Neural cell (in vitro differentiated cells): ENCODE data around the gene FGD4. TPM values are rescaled to one million over a fixed set of nuclear protein-coding genes. Genes with fewer than 3 reads are reported as not detected.

Experiments
- H2AFZ ChIP-seq: fragments of 200-600, 300-800 bp; sonication (generic), shearing (Covaris generic); 2 replicates; pipeline ENCODE4 v1.6.0; 2014; ENCODE audit warnings: low read depth, mild to moderate bottlenecking, antibody characterized with exemption, low read length, moderate library complexity
- H3F3A ChIP-seq: fragments of 200-600 bp; shearing (Covaris generic); 2 replicates; pipeline ENCODE4 v1.6.1; 2016; ENCODE audit warnings: mild to moderate bottlenecking, moderate library complexity, mixed read lengths, antibody characterized with exemption, low read length; ENCODE audit not compliant: insufficient read depth, poor library complexity, severe bottlenecking
- H3K27ac ChIP-seq: fragments of 200-600, 300-800 bp; sonication (generic), shearing (Covaris generic); 2 replicates; pipeline ENCODE4 v1.5.1; 2014; ENCODE audit warnings: mild to moderate bottlenecking, low read length, moderate library complexity
- H3K27me3 ChIP-seq: fragments of 300-800, 200-600 bp; sonication (generic), shearing (Covaris generic); 2 replicates; pipeline ENCODE4 v1.6.0; 2014; ENCODE audit warnings: mild to moderate bottlenecking, low read depth, low read length, moderate library complexity; ENCODE audit not compliant: insufficient read depth
- H3K36me3 ChIP-seq: fragments of 300-800, 200-600 bp; sonication (generic), shearing (Covaris generic); 2 replicates; pipeline ENCODE4 v1.5.1; 2014; ENCODE audit warnings: mild to moderate bottlenecking, antibody characterized with exemption, low read length, moderate library complexity; ENCODE audit not compliant: insufficient read depth
- H3K4me2 ChIP-seq: fragments of 300-800, 200-600 bp; sonication (generic), shearing (Covaris generic); 2 replicates; pipeline ENCODE4 v1.6.0; 2014; ENCODE audit warnings: mild to moderate bottlenecking, low read length
- H3K4me3 ChIP-seq: fragments of 300-800, 200-600 bp; sonication (generic), shearing (Covaris generic); 2 replicates; pipeline ENCODE4 v1.5.1; 2014; ENCODE audit warnings: mild to moderate bottlenecking, low read length, moderate library complexity
- H3K79me2 ChIP-seq: fragments of 200-600 bp; shearing (Covaris generic); replicated peaks from 2 replicates; pipeline ENCODE4 v1.6.0; 2014; ENCODE audit warnings: mild to moderate bottlenecking, low read length, moderate library complexity; ENCODE audit not compliant: insufficient read depth
- H3K9ac ChIP-seq: fragments of 300-800, 200-600 bp; sonication (generic), shearing (Covaris generic); 2 replicates; pipeline ENCODE4 v1.6.1; 2016; ENCODE audit warnings: mild to moderate bottlenecking, low read length, mixed read lengths
- H3K9me2 ChIP-seq: fragments of 200-600 bp; shearing (Covaris generic); 2 replicates; pipeline ENCODE4 v1.6.1; 2016; ENCODE audit warnings: mild to moderate bottlenecking, low read length, mixed read lengths; ENCODE audit not compliant: insufficient read depth
- H3K9me3 ChIP-seq: fragments of 200-600, 300-800 bp; sonication (generic), shearing (Covaris generic); 2 replicates; pipeline ENCODE4 v1.6.1; 2016; ENCODE audit warnings: mild to moderate bottlenecking, mixed run types, low read length, moderate library complexity, mixed read lengths
- H4K20me1 ChIP-seq: fragments of 200-600 bp; shearing (Covaris generic); 2 replicates; pipeline ENCODE4 v1.6.1; 2016; ENCODE audit warnings: mild to moderate bottlenecking, mixed run types; ENCODE audit not compliant: insufficient read depth
- EP300 ChIP-seq: fragments of 450-650 bp; conservative IDR thresholded peaks from 2 replicates; pipeline ENCODE4 v1.6.1; 2014; ENCODE audit warnings: antibody characterized with exemption, mild to moderate bottlenecking, moderate library complexity; ENCODE audit not compliant: poor library complexity, severe bottlenecking
- EZH2 ChIP-seq: fragments of 200-600, 300-800 bp; shearing (Covaris generic), sonication (generic); IDR thresholded peaks from 2 replicates; pipeline ENCODE4 v1.6.1; 2014; ENCODE audit warnings: antibody characterized with exemption, low read length, borderline replicate concordance, mild to moderate bottlenecking; ENCODE audit not compliant: insufficient read depth, poor library complexity, severe bottlenecking
- MXI1 ChIP-seq: fragments of 450-650 bp; conservative IDR thresholded peaks from 2 replicates; pipeline ENCODE4 v1.6.1; 2014; ENCODE audit warnings: antibody characterized with exemption, mild to moderate bottlenecking; ENCODE audit not compliant: poor library complexity, severe bottlenecking
- POLR2AphosphoS5 ChIP-seq: IDR thresholded peaks from 2 replicates; pipeline ENCODE4 v1.6.1; 2012
- RAD21 ChIP-seq: fragments of 450-650 bp; conservative IDR thresholded peaks from 2 replicates; pipeline ENCODE4 v1.6.1; 2014; ENCODE audit warnings: antibody characterized with exemption, mild to moderate bottlenecking, moderate library complexity
- SMC3 ChIP-seq: fragments of 450-650 bp; conservative IDR thresholded peaks from 2 replicates; pipeline ENCODE4 v1.6.1; 2014; ENCODE audit warnings: antibody characterized with exemption, mild to moderate bottlenecking, moderate library complexity; ENCODE audit not compliant: poor library complexity
- TAF1 ChIP-seq: IDR thresholded peaks from 2 replicates; pipeline ENCODE4 v1.6.1; 2012; ENCODE audit warnings: low read depth
- polyA plus RNA-seq: library from polyadenylated mRNA; depleted of rRNA; stranded (reverse); fragments of >200 nt; gene quantifications from 2 replicates; pipeline ENCODE4 v1.2.3, GENCODE V29; 2014
- TF ChIP-seq, protein P1 (sequence below): IDR thresholded peaks from 2 replicates; pipeline ENCODE4 v1.6.1; 2012; ENCODE audit warnings: borderline replicate concordance
- TF ChIP-seq, protein P2 (sequence below): fragments of 450-650 bp; IDR thresholded peaks from 2 replicates; pipeline ENCODE4 v1.5.1; 2014; ENCODE audit warnings: antibody characterized with exemption, mild to moderate bottlenecking, moderate library complexity; ENCODE audit not compliant: poor library complexity, severe bottlenecking

Gene FGD4
- polyA plus RNA-seq, 1 donor from 2014 or later: 24.4 TPM

DNA sequence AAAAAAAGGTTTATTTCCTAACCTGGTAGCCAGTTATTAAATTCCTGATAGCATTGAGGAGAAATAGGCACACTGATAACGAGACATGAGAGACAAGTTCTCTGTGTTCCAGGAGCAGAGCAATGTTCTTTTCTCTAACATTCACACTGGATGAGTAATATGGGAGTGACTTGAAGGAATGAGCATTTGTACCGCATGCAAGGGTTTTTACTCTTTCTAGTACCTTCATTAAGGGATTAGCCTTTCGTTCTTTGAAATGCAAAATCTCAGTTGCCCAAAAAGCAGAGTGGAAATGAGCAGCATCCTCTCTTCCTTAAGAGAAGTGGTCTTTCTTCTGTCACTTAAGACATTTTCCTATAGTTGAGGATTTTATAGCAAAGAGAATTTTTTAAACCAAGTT, 54.7 kb downstream of the FGD4 start:
- Histone ChIP-seq H4K20me1 (no peaks in the 10 kb centered on the region), H3K79me2 (no peaks in the 10 kb centered on the region), H2AFZ (no peak overlapping the region), H3K4me3 (no peak overlapping the region), H3K27ac (no peak overlapping the region), H3K9ac (no peak overlapping the region), H3F3A (peaks cover 3% of the 10 kb centered on the region), H3K27me3 (no peaks in the 10 kb centered on the region), H3K9me3 (no peaks in the 10 kb centered on the region), H3K36me3 (no peaks in the 10 kb centered on the region), H3K9me2 (no peaks in the 10 kb centered on the region), H3K4me2 (no peak overlapping the region)
- TF ChIP-seq, protein P1, sequence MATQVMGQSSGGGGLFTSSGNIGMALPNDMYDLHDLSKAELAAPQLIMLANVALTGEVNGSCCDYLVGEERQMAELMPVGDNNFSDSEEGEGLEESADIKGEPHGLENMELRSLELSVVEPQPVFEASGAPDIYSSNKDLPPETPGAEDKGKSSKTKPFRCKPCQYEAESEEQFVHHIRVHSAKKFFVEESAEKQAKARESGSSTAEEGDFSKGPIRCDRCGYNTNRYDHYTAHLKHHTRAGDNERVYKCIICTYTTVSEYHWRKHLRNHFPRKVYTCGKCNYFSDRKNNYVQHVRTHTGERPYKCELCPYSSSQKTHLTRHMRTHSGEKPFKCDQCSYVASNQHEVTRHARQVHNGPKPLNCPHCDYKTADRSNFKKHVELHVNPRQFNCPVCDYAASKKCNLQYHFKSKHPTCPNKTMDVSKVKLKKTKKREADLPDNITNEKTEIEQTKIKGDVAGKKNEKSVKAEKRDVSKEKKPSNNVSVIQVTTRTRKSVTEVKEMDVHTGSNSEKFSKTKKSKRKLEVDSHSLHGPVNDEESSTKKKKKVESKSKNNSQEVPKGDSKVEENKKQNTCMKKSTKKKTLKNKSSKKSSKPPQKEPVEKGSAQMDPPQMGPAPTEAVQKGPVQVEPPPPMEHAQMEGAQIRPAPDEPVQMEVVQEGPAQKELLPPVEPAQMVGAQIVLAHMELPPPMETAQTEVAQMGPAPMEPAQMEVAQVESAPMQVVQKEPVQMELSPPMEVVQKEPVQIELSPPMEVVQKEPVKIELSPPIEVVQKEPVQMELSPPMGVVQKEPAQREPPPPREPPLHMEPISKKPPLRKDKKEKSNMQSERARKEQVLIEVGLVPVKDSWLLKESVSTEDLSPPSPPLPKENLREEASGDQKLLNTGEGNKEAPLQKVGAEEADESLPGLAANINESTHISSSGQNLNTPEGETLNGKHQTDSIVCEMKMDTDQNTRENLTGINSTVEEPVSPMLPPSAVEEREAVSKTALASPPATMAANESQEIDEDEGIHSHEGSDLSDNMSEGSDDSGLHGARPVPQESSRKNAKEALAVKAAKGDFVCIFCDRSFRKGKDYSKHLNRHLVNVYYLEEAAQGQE: no peak
- TF ChIP-seq TAF1 (no peak), EP300 (no peak), POLR2AphosphoS5 (no peak)

DNA sequence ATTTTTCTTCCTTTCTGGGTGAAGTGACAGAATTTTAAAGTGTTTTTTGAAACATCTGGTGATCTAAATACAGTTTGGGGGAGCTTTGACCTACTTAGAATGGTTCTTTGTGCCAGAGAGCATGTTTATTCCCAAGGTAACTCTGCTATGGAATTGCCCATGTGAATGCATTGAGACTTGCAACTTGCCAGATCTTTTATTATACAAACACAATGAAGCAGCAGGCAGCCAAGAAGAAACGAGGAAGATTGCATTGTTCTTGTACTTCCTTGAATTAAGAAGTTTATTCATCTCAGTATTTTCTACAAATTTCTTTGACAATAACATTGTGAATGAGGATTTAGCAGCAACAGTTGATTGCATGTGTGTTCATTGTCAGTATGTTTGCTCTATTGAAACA, 55.5 kb downstream of the FGD4 start:
- no peaks in the 10 kb centered on the region for H3K27me3 ChIP-seq
- H4K20me1 ChIP-seq: no peaks in the 10 kb centered on the region
- H3K4me3 ChIP-seq: no peak overlapping the region
- H3K27ac ChIP-seq: no peak overlapping the region
- no peak overlapping the region for H3K4me2 ChIP-seq
- no peaks in the 10 kb centered on the region for H3K79me2 ChIP-seq
- no peak for TF ChIP-seq MXI1
- TF ChIP-seq, protein P1: no peak
- TF ChIP-seq RAD21: no peak
- no peak for TF ChIP-seq TAF1
- no peak for TF ChIP-seq POLR2AphosphoS5
- H3K9me3 ChIP-seq: no peaks in the 10 kb centered on the region
- peaks cover 3% of the 10 kb centered on the region for H3F3A ChIP-seq
- H3K36me3 ChIP-seq: no peaks in the 10 kb centered on the region
- H3K9me2 ChIP-seq: no peaks in the 10 kb centered on the region
- H2AFZ ChIP-seq: no peak overlapping the region
- no peak overlapping the region for H3K9ac ChIP-seq

- H3K9ac ChIP-seq: no peak overlapping the region
- H3K9me2 ChIP-seq: no peaks in the 10 kb centered on the region
- no peak overlapping the region for H3K4me3 ChIP-seq
- H3K27me3 ChIP-seq: no peaks in the 10 kb centered on the region
- H4K20me1 ChIP-seq: no peaks in the 10 kb centered on the region
- H3K79me2 ChIP-seq: no peaks in the 10 kb centered on the region
- no peak overlapping the region for H2AFZ ChIP-seq
- TF ChIP-seq RAD21 (peak; percentile 86), SMC3 (peak; percentile 78), EP300 (no peak), POLR2AphosphoS5 (no peak), EZH2 (no peak)
- TF ChIP-seq, protein P2, sequence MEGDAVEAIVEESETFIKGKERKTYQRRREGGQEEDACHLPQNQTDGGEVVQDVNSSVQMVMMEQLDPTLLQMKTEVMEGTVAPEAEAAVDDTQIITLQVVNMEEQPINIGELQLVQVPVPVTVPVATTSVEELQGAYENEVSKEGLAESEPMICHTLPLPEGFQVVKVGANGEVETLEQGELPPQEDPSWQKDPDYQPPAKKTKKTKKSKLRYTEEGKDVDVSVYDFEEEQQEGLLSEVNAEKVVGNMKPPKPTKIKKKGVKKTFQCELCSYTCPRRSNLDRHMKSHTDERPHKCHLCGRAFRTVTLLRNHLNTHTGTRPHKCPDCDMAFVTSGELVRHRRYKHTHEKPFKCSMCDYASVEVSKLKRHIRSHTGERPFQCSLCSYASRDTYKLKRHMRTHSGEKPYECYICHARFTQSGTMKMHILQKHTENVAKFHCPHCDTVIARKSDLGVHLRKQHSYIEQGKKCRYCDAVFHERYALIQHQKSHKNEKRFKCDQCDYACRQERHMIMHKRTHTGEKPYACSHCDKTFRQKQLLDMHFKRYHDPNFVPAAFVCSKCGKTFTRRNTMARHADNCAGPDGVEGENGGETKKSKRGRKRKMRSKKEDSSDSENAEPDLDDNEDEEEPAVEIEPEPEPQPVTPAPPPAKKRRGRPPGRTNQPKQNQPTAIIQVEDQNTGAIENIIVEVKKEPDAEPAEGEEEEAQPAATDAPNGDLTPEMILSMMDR: peak; percentile 83
- no peak overlapping the region for H3K4me2 ChIP-seq
- no peaks in the 10 kb centered on the region for H3K9me3 ChIP-seq
- no peaks in the 10 kb centered on the region for H3K36me3 ChIP-seq
- H3F3A ChIP-seq: peaks cover 3% of the 10 kb centered on the region
- no peak overlapping the region for H3K27ac ChIP-seq
Observed at GRCh38 chr12:32455607-32456071, 56.3 kb downstream of the FGD4 start.
